NCI-H2081 treated with DMSO at 0.1 percent for 48 hours (cell line): ENCODE data around the gene IGF1R.

ENCODE experiments used
- DNase-seq: peaks from one replicate; lab custom pipeline; 2025; lab: John Stamatoyannopoulos, UW

Gene IGF1R

DNA sequence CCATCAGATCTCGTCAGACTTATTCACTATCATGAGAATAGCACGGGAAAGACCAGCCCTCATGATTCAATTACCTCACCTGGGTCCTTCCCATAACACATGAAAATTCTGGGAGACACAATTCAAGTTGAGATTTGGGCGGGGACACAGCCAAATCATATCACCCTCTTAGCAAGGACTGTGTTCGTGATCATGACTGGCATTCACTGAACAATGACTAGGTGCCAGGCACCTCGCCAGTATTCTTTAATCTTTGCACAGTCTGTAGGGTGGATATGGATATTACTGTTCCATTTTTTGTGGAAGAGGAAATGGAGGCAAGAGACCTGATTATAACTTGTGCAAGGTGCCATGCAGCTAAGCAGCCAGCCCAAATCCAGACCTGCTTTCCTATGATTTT, 77.5 kb downstream of the IGF1R start:
- no peak for DNase-seq

DNA sequence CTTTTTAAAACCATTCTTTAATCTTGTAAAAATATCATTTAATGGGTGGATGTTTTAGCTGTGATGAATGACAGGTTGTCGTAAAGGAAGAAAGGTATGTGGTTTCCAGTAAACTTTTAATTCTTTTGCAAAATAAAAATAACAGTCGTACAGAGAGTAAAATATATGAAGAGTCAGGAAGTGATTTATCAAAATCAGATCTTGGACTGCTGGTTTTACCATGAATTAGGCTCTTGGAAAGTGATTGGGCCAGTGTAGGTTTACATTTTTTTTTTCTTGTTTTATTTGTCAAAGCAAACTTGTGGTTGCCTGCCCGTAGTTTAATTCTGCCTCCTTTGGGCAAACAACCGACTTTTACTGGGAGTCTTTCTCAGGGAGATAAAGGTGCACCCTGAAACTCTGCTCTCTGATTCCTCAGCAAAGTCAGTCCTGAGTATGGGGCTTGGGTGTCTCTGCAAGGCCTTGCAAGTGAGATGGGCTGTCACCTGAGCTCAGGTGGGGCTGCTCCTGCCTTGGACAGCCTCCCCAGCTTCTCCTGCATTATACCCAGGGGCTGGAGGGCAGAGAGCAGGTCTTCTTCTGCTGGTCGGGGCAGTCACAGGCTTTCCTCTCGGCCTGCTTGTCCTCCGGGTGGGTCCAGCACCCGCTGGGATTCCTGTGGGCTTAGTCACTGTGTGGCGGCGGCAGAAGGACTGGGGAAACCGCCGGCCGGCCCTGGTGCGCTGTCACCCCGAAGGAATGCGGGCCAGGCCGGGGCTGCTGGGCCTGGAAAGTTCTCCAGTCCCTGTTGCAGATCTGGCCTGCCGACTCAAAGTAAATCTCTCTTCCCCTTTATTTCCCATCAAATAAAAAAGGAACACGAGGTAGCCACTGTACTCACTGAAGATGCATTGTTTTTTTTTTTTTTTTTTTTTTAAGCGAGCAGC, 79.0 kb downstream of the IGF1R start:
- DNase-seq: no peak

DNA sequence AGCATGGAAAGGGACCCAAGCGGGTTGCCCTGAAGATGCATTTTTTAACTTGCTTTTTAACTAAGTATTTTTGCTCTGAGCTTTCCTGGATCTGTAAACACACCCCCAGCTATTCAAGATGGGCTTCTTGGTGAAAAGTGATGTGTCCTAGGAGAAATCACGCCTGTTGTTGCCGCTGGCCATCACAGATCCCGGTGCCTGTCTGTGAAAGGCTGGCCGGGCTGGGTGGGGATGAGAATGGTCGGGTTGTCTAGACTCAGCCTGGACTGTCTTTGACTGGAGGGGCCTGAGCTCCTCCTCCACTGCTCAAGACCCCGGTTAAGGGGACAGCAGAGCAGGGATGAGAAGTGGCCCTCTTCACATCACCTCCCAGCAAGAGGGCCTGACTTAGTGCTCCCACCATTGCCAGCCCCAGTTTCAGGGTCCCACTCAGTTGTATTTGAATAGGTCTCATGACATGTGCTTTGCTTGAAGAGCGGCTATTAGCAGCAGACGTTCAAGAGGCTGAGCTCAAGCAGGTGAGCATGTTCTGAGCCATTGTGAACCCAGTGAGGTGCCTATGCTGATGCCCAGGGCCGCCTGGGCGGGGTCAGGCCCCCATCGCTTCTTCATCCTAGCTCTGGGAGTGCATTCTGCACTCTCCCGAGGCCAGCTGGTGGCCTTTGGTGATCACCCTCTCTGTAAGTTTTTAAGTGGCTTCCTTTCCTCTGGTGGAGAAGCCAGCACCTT, 79.9 kb downstream of the IGF1R start:
- no peak for DNase-seq

DNA sequence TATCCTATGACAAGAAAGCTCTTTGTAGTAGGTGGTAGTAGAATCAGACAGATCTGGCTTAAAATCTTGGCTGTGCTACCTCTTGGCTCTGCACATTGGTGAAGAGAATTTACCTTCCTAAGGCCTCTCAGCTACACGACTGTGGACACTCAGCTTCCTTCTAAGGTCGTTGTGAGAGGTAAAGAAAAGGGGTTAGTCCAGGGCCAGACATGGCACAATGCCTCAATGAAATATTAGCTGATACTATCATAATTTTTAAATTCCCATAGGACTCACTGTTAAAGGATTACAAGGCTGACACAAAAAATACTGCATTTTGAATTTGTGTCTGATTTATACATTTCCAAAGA, 80.4 kb downstream of the IGF1R start:
- no peak for DNase-seq

DNA sequence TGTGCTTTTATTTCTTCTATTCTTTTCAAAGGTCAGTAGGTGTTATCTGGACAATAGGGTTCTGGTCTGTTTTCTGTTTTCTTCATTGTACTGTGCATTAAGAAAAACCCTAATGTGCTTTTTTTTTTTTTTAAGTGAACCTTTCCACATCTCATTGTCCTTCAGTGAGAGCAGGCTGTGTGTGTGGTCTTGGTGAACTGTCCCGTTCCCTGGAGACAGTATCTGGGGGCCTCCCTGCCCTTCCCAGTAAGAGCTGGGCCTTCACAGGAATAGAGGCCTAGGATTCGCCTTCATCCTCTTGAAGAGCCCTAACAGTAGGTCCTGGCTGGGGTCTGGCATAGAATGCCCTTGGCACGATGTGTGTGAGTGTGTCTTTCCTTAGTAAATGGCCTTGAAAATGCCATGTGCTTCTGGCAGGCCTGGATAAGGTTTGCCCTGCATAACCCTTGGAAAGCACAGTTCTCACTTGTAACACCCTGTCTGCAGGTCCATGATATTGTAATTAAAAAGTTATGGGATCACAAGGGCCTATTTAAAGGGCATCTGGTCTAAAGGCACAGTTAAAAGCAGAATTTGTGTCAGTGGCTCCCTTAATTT, 81.2 kb downstream of the IGF1R start:
- DNase-seq: no peak

DNA sequence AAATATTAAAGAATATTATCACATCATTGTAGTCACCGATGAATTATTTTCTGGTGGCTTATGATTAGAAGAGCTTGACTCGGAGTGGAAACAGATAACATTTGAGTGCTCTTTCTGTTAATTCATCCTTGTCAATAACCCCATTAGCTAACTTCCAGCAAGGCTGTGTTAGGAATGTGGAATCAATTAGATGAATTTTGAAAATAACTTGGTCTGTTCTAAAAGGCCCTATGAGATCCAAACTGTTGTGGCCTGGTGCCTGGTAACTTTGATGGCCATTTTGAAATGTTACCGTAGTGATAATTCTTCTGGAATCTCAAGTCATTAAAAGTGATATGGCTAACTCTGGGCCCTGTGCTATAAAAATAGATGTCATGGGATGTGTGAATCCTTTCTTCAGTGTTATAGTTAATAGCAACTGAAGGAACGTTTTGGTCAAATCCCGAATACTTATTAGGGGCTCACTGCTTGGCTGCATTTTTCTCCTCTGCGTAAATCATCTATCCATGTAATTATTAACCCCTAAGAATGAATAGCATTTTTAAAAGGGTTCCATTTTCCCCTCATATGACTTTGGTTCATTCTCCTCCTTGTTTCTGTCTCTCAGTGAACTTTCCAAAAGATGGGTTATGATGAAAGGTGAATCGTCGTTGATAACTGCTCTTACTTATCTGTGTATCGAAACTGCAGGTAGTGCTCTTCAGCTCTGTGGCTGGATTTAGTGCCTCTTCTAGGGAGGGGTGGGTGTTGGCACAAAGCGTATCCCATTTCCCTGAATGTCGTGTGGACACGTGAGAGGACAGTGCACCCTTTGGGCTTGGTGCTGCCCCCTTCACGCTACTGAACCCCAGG, 82.7 kb downstream of the IGF1R start:
- DNase-seq: no peak

DNA sequence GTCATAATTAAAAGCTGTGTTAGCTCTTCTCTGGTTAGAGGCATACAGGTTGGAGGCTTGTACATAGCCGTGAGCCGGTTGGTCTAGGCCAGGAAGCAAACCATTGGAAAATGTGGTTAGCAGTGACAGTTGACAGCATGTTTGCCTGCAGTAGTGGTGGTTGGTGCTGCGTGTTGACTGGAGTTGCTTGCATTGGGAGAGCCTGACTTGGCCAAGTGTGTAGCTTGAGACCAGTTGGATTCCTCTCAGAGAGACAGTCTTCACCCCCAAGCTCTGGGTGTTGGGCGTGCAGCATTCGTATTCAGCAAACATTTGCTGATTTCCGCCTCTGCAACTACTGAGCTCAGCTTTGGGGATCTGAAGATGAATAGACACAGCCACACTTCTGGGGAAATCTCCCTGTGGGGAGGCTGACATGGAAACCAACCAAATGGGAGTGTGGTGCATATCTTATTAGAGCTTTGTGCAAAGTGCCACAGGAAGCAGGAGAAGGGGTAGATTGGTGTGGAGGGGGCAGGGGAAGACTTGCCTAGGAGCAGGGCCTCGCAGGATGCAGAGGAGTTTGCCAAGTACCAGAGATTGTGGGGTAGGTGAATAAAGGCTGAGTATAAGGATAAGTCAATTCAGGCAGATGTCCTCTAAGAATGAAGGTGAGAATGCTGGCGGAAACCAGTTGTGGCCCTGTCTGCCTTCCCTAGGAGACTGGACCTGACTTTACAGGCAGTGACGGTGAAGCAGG, 83.5 kb downstream of the IGF1R start:
- no peak for DNase-seq

DNA sequence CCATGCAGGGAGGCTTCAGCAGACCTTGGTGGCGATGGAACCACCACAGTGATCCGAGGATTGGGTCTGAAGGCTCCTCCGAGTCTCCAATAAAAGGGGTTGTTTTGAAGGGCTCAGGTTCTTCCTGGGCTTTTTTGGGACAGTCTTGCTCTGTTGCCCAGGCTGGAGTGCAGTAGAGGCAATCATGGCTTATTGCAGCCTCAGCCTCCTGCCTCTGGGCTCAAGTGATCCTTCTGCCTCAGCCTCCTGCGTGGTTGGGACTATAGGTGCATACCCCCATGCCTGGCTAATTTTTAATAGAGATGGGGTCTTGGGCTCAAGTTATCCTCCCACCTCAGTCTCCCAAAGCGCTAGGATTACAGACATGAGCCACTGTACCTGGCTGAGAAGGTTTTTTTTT, 84.8 kb downstream of the IGF1R start:
- no peak for DNase-seq

DNA sequence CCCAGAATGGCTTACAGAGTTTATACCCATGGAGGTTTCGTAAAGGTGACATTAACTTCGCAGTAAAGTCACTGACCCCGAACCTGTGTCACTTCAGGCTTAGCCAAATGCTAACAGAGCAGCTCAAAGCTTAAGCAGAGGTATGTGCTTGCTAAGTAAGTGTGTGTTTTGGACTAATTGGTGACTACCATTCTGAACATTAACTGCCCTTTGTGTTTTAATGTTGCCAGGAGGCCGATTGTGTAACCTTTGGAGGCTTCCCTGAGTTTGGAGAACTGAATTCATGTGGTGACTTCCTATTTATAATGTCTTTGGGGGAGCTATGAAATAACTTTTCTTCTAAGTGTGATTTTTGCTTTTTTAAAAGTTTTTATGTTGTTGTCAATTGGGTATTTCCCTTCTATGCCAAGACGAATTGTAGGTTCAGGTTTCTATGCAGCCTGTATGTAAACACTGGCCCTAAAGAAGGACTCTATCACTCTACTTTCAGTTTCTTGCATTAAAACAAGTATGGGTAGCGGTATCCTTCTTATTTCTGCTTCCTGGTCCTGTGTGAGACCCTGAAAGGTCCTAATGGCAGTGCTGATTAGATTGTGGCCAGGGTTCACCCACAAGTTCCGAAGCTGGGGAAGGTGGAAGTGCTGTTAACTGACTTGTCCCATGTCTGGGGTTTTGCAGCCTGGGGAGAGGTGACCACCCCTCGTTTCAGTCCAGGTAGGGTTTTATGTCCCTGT, 86.3 kb downstream of the IGF1R start:
- DNase-seq: no peak

DNA sequence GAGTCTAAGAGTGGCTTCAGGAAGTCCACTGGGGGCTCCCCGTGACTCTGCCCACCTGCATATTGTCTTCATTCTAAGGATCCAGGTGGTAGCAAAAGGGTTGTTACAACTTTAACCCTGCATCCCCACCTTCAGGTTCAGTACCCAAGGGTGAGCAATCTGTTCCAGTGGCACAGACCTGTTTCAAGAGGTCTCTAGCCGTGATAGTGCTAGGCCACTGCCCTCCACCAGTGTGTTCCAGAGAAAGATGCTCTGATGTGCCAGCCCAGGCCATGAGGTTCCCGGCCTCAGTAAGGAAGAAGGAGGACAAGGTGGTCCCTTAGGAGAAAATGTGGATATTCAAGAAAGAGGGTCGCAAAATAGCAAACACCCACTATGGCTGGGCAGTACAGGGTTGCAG, 87.0 kb downstream of the IGF1R start:
- DNase-seq: no peak

DNA sequence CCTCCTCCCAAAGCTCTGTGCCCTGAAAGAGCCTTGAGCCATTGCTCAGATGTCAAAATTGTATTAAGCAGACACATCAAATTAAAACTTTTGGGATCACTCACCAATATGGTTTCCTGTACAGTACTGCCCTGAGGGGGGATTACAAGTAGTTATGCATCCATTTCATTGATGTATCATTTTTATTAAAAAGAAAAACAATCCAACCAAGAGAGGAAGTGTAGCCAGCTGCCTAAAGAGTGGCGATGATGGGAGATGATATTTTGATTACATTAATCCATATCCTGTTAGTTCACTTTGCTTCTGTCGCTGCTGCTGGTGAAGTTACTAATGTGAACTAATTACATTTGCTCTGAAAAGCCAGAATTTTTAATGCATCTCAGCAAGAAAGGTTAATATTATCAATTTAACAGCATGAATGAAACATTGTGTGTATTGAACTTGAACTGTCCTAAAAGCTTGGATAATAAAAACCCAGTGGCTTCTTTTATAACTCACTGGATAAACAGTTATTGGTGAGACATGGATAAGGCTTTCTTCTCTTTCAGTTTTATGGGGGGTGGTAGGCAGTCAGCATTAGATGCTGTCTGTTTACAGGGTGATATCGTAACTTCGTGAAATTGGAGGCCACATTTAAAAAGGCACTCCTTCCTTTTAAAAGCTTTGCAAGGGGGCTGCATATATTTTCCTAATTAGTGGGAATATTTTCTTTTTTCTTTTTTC, 87.7 kb downstream of the IGF1R start:
- no peak for DNase-seq

DNA sequence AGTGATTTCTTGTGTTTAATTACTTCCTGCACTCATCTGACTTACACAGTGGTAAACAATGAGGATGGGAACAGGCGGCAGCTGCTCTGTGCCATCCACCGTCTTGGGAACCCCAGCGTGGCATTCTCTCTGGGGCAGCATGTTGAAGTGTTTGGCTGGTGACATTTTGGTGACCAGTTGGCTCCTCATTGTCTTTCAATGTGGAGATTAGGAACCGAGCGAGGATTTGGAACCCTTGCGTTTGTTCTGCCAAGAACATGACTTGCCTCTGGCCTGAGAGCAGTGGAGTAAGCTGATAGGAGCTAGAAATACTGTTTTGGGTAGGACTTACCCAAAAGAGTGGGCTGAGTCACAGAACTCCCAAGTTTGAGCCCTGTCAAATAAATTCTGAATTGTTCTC, 88.8 kb downstream of the IGF1R start:
- no peak for DNase-seq

DNA sequence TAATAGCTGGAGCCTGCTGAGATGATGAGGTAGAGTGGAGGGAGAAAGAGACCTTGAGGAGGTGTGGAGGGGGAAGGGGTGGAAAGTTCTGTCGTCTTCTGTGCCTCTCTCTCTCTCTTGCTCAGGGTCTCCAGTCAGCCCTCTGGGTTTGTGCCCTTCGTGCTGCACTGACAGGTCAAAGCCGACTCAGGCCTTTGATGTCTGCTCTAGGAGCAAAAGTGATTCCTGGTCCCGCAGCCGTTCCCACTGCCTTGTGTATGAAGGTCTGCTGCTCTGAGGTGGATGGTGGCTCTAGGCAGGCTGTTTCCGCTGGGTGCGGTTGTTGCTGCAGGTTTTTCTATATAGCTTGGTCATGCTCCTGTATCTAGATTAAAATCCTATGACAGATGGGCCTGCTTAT, 89.4 kb downstream of the IGF1R start:
- no peak for DNase-seq

DNA sequence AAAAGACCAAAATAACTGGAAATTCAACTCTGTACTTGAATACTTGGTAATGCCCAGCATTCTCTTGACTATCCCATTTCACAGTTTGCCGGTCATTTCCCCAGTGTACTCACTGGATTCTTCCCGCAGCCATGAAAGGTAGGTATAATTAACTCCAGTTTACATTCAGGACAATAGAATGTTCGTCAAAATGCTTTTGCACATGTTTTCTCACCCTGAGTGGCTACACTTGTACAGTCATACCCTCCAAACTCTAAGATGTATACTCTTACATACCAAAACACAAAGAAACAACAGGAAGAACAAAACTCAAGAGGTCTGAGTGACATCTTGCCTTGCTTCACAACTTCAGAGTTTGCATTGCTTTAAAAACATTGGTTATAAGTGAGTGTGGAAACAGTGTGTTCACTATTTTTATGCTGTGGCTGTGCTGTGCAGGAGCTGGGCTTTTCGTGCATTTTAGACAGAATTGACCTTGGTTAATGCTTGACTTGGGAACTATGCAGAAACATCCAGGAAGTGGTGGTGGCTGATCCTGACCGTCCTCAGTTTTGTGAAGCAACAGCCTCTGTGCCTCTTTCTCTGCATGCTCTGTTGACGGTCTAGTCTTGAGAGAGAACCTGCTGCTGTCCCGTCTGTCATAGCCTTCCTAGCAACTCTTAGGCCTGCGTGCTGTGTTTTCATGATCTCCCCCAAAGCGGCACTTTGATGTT, 90.5 kb downstream of the IGF1R start:
- no peak for DNase-seq

DNA sequence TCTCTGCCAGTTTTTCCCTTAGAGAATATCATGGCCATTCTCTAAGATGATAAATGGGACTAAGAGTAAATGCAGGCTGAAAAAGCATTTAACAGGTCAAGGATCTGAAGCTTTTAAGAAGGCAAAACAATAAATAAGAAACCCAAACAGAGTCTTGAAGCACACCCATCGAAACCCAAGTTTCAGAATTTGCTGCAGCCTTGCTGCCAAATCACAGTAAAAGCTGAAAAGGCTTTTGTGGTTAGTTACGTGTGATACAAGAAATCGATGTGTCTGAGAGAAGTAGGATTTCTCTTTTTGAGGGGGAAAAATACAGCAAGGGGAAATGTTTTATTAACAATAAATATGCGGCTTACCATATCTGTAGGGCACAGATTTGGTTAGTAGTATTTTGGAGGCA, 92.0 kb downstream of the IGF1R start:
- no peak for DNase-seq

DNA sequence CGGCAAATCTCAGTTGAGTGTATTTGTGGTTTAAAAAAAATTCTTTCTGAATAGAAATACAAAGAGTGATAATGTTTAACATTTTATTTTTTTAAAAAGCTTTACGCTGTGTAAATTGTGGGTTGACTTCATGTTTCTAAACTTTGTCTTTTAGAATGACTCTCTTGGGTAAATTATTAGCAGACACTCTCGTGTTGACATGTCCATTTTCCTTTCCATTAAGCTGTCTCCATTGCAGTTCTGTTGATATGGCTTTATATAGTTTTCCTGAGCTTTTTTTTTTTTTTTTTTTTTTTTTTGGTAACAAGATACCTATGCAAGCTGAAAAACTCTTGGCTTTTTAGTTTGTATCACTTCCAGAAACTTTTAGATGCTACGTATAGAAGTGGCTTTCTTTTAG, 92.6 kb downstream of the IGF1R start:
- DNase-seq: no peak

DNA sequence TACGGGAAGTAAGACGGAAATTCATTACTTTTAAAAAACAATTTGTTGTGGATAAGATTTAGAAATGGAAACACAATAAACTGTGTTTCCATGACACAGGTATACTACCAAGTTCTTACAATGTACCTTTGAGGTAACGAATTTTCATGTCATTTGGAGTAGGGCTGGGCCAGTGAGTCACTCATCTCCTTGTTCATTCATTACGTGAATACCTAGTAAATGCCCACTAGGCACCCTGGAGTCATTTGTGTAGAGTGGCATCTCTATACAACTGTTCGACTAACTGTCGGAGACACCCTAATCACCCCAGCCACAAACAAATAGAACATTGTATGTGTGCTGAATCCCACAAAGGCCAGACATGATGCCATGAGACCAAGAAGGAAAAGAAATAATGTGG, 94.8 kb downstream of the IGF1R start:
- DNase-seq: no peak

DNA sequence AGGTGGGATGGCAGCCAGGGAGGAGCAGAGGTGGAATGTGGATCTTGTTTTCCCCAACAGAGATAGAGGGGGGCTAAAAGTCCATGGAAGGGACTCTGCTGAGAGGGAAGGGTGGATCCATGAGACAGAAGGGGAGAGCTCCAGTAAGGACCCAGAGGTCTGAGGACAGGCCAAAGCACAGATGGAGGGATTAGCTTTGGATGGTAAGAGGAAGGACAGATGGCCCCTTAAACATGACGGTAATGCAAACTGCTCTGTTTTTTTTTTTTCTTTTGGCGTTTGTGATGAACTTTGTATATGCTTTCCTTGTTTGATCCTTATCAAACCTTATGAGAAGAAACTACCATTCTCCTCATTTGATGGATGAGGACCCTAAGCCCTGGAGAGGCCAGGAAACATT, 96.2 kb downstream of the IGF1R start:
- no peak for DNase-seq

DNA sequence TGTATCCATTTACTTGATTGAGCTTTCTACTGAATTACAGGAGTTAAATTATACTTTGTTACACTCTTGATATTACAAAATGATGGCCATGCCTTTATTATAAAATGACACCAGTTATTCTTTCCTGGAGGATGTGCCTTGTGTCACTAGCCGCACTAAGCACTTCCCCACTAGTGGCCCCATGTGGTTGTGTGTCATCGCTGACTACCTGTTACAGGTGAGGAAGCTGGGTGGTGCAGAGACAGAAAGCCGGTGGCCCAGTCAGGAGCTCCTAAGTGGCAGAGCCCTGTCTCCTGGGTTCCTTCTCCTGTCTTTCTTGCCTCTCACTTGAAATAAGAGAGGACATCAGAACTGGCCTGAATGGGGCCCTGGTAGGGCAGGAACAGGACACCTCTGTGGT, 96.8 kb downstream of the IGF1R start:
- DNase-seq: no peak
